ENCODE measurements around the gene HSD17B10.

HSD17B10 gene

GRCh38 chrX:53471346-53471745 is 37.2 kb upstream of the HSD17B10 start:
- TF ChIP-seq, protein P1, sequence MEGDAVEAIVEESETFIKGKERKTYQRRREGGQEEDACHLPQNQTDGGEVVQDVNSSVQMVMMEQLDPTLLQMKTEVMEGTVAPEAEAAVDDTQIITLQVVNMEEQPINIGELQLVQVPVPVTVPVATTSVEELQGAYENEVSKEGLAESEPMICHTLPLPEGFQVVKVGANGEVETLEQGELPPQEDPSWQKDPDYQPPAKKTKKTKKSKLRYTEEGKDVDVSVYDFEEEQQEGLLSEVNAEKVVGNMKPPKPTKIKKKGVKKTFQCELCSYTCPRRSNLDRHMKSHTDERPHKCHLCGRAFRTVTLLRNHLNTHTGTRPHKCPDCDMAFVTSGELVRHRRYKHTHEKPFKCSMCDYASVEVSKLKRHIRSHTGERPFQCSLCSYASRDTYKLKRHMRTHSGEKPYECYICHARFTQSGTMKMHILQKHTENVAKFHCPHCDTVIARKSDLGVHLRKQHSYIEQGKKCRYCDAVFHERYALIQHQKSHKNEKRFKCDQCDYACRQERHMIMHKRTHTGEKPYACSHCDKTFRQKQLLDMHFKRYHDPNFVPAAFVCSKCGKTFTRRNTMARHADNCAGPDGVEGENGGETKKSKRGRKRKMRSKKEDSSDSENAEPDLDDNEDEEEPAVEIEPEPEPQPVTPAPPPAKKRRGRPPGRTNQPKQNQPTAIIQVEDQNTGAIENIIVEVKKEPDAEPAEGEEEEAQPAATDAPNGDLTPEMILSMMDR (IDR thresholded peaks at IDR 0.05): no peak

DNA sequence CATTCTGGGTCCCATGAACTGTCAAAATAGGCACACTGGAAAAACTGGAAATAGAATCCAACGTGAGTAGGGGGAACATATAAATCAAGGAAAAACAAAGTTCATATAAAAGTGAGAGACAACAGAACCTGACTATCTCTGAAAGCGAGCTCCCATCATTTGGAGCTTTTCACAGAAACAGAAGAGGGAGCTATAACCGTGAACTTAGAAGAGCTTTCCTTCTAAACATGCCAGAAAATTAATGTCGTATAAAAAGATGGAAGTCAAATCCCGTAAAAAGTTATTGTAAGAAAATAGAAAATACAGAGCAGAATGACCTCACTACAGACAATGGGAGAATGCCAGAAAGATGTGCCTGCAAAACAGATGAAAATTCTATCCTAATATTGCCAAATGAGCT is 23.9 kb upstream of the HSD17B10 start:
- TF ChIP-seq, protein P1 (IDR thresholded peaks at IDR 0.05): peak; percentile 16; the same call in 1 of the 2 replicates

GRCh38 chrX:53456254-53456653 is 22.1 kb upstream of the HSD17B10 start:
- TF ChIP-seq, protein P1 (IDR thresholded peaks at IDR 0.05): no peak

GRCh38 chrX:53452812-53453211 is 18.6 kb upstream of the HSD17B10 start:
- TF ChIP-seq, protein P1 (IDR thresholded peaks at IDR 0.05): no peak

- TF ChIP-seq, protein P1 (IDR thresholded peaks at IDR 0.05): no peak
Observed at GRCh38 chrX:53449632-53450031, 15.5 kb upstream of the HSD17B10 start.

DNA sequence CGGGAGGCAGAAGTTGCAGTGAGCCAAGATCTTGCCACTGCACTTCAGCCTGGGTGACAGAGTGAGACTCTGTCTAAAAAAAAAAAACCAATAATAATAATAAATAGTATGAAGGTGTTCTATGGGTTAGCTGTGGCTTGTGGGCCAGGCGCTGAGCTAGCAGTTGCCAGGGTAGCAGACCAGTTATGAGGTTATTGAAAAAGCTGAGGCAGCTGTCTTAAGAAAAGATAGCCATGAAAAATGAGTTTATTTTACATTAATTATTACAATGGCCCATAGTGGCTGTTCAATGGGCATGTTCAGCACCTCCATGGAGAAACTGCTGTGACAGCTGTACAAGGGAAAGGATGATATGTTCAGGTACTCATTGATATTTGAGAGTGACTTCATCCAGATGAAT is 13.3 kb upstream of the HSD17B10 start:
- TF ChIP-seq, protein P1 (IDR thresholded peaks at IDR 0.05): no peak

DNA sequence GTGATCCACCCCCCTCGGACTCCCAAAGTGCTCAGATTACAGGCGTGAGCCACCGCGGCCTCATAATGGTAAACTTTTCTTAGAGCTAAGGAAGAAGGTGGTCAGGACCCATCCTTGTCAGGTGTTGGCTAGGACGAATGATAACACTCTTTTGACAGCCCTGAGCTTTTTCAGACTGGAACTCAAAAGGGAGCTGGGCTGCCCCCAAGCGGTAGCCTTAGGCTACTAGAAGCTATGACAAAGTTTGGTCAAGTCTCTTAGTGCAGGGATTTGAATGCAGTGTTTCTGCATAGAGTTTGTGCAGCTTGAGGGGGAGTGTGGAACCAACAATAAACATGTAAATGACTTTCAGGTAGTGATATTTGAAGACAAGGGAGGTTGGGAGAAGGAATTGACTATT is 11.8 kb upstream of the HSD17B10 start:
- TF ChIP-seq, protein P1 (IDR thresholded peaks at IDR 0.05): peak; percentile 52

- TF ChIP-seq, protein P1 (IDR thresholded peaks at IDR 0.05): no peak
Observed at GRCh38 chrX:53442322-53442631, 8.1 kb upstream of the HSD17B10 start.

Data from LNCAP (cell line).